ENCODE results near the gene PLVAP. TPM values are rescaled to one million over a fixed set of nuclear protein-coding genes. Genes with fewer than 3 reads are reported as not detected.

Gene PLVAP
- total RNA-seq, 1 donor from 2014 or later = 73.9 TPM

DNA sequence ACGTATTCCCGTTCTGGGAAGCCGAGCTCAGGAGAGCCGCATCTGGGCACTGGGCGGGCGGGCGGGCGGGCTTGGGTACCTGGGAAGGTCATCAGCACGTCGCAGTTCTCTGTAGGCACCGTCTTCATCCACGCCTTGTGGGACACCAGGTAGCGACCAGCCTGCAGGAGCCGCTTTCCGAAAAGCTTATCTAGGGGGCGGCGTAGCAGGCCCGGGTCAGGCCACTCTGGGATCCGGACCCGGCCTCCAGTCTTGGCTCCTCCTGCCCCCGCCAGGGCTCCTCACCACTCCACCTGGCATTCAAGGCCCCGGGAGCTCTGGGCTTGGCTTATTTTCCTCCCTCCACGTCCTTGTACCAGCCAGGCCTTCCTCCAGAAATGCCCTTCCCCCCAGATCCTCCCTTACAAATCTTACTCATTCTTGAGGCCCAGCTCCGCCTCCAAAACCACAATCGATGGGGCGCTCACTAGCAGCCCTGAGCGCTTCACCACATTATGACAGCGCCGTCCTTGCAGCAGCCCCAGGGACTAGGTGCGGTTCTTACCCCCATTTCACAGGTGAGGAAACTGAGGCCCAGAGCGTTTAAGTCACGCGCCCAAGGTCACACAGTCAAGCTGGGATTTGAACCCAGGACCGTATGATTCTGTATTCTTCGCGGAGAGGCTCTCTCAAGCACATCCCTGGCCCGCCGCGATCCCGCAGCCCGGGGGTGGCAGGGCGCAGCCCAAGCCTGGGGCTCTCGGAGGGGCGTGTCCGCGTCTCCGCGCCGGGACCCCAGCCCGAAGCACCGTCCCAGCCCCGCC, 43.3 kb downstream of the PLVAP start:
- DNase-seq = no peak

DNA sequence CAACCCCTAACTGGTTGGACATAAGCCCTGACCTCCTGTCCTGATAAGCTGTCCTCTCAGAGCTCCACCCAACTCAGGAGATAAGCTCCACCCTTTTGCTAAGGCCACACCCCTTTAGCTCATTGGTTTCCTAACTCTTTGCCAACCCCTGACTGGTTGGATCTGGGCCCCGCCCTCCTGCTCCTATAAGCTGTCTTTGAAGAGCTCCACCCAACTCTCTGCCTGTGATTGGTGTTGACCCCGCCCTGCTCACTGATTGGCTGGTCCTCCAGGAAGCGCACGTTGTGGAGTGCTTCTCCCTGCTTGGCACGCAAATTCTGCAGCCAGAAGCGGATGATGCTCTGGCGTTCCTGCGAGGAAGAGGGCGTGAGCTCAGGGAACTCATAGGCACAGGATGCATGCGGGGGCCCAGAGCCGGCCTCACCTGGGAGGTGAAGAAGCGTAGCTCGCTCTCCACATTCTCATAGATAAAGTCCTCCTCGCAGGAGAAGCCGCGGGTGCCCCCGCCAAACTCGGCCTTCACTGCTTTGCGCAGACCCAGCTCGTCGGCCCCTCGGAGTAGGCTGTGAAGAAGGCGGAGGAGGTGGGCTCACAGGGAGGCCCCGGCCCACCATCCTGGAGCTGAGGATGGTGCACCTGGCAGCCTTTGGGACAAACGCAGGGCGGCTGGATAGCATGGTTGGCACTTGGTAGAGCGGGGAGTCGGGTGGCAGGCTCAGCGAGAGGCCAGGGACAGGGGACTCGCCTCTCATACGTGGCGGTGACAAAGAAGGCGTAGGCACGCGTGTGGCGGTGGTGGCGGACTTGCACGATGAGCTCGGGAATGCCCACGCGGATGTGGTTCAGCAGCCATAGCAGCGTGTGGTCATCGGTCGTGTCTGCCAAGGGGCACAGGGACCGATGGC, 44.2 kb downstream of the PLVAP start:
- peak; percentile 50 for DNase-seq

DNA sequence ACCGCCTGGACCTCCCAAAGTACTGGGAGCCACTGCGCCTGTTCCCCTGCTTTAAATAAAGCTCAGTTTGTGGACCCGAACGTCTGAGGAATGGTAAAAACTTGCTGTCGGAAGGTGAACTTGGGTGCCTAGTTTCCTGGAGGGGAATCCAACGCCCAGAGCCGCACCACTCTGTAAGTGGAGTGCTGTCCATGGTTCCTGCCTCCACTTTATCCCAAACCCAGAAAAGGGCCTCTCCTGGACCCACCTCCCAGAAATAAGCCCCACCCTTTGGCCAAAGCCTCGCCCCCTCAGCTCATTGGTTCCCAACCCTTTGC, 44.8 kb downstream of the PLVAP start:
- DNase-seq = no peak

DNA sequence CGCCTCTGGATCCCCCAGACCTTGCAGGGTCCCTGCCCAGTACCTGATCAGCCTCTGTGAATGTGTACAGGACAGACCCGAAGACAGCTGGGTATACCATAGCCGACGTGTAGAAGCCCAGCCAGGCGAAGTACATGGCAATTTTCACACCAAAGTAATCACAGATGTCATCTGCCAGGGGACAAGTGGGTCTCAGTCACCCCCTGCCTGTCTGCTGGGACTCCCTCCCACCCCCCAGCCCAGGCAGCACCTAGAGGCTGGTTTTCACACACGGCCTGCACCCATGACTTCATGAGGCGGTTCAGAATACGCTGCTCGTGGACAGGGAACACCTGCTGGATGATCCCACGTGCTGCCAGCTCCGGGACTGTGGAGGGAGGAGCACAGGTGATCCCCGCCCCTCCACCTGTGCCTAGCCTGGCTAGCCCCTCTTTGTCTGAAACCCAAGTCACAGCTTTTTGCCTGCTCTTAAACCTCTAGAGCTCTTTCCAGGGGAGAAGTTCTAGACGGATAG, 46.0 kb downstream of the PLVAP start:
- DNase-seq = no peak

DNA sequence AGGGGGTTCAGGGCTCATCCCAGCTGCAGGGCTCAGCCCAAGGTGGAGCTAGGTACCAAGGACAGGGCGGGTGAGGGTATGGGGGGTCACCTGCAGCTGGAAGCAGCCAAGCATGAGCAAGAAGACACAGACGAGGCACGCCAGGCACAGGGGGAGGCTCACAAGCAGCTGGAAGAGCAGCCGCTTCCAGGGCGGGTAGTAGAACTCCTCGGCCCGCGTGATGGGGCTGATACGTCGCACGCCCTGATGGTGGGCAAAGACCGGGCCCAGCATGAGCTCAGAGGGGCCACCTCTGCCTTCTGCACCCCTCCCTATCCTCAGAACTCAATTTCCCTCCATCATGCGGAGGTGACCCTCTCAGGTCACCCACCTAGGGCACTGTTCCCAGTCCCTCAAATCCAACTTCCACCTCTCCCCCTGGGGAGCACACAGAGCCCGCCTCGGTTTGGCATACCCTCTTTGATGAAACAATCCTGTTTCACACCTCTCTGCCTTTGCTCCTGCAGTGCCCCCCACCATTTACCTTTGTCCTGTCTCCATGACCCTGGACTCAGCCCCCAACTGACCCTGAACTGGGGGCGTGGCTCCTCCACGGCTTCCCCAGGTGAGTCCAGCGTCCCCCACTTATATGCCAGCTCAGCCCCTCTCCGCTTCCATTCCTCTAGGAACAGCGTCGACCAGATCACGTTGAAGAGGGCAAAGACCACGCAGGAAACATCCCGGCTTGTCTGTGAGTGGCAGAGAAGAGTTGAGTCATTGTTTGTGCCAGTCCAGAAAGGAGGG, 46.7 kb downstream of the PLVAP start:
- no peak for DNase-seq

DNA sequence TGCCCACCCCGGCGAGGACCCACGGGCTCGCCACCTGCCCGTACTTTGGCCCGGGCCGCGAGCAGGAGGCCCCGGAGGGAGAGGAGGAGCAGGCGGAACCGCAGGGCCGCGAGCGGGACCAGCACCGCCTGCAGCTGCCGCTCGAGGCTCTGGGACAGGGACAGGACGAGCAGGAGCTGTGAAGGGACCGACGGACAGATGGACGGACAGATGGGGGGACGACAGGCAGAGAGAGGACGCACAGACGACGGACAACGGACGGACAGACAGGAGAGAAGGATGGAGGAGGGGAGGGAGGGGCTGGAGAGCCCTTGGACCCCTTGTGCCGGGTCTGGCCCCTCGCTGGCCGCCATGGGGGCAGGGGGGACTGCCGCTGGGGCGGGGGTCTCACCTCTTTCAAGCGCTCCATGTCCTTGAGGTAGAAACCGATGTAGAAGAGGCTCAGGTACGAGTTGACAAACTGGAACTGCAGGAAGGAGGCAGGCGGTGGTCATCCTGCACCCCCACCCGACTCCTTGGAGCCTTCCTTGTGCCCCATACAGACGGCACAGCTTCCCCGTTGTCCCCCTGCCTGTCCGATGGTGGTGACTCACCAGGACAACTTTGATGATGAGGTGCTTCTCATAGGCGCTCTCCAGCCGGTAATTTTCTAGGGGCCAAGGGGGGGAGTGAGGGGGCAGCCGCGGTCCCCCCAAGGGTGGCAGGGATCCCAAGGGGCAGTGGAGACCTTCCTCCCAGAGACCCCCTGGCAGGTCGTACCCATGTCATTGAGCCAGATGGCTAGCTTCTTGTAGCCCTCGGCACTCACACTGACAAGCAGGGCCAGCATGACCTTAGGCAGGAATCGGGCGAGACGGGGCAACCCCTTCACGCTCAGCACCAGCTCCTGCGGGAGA, 47.5 kb downstream of the PLVAP start:
- DNase-seq = no peak

DNA sequence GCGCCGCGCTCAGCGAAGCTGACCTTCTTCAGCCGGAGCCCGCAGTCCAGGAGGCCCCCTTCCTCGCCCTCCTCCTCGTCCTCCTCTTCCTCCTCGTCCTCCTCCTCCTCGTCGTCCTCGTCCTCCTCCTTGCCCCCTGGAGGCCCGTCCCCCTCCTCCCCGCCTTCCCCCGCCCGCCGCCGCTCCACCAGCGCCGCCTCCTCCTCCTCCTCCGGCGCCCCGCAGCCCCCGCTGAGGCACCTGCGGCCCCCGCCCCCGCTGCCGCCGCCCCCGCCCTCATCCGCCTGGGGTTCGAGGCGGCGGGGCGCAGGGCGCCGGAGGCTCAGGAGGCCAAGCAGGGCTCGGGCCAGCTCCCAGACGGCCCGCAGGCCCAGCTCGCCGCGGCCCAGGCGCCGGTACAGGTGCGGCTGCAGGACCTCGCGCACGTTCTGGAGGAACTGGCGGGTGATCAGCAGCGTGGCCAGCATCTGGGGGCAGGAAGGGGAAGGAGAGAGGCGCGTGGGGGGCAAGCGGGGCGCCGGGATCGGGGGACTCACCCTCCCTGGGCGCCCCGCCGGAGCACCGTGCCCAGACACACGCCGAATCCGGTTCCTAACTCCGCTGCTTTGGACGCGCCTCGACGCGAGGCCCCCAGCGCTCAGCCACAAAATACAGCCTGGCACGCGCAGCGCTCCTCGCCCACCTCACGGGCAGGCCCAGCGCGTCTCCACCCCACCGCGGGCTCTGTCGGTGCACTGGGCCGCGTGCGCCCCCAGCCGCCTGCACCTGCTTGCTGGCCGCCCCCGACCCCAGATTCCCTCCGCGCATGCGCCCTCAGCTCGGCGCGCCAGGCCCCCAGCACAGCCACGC, 48.4 kb downstream of the PLVAP start:
- no peak for DNase-seq

DNA sequence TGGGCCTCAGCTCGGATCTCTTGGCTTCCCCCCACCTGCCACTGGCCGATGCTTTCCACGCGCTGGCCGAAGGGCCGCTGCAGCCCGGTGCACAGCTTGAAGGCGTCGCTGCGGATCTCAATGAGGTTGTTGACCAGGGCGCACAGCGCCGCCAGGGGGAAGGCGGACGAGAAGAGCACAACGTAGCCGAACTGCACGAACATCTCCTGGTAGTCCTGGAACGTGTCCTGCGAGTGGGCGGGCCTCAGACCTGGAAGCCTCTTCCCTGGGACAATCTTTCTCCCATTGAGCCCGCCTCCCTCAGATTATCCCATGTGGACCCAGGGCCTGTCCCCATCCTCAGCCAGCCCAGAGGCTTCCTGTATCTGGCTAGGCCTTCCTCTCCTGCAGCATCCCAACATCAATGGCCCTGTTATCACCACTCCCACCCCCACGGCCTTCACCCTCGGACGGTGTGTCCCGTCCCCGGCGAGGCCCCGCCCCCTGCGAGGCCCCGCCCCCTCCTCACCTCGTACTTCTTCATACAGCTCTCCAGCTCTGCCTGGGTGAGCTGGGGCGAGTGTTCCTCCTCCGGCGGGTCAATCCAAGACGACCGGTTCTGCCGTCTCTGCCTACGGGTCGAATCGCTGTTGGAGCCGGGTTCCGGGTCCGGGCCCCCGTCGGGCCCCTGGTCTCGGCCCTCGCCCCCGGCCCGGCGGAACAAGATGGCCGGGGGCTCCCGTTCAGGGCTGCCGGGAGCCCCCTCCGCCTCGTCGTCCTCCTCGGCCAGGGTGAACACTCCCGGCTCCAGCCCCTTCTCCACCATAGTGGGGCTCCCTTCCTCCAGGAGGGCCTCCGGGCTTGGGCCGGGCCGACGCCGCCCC, 49.3 kb downstream of the PLVAP start:
- DNase-seq = no peak

DNA sequence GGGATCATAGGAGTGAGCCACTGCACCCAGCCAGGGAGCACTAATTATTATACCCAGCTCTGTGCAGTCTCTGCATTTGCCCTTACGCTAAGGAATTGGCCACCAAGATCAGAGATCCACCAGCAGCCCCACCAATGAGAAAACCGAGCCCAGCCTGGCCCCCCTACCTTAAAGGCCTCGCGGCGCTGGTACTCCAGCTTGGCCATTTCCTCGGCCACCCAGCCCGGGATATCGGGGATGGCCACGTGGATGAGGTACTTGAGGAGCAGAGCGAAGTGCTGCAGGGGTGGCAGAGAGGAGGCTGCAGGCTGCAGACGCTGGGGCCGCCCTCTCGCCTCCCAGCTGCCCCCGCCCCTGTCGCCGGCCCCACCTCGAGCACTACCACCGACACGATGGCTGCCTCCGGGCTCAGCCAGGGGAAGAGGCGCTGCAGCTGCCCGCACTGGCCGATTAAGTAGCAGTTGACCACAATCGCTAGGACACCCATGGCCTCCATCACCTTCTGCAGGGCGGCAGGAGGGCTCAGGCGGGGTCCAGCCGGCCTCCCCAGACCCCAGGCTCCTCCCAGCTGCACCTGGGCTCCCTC, 50.0 kb downstream of the PLVAP start:
- no peak for DNase-seq

DNA sequence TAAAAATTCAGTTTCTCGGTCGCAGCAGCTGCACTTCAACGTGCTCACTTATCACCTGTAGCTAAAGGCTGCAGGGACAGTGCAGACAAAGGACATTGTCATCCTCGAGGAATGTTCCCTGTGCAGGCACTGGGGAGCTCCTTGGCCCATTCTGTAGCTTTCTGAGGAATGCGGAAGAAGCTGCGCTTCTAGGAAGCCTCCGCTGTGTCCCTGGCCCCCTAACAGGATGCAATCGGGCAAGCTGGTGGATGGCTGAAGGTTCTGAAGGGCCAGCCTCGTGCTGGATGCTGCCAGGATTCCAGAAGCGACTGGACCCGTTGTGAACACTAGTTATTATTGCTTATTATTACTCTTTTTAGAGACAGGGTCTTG, 50.6 kb downstream of the PLVAP start:
- DNase-seq = no peak

DNA sequence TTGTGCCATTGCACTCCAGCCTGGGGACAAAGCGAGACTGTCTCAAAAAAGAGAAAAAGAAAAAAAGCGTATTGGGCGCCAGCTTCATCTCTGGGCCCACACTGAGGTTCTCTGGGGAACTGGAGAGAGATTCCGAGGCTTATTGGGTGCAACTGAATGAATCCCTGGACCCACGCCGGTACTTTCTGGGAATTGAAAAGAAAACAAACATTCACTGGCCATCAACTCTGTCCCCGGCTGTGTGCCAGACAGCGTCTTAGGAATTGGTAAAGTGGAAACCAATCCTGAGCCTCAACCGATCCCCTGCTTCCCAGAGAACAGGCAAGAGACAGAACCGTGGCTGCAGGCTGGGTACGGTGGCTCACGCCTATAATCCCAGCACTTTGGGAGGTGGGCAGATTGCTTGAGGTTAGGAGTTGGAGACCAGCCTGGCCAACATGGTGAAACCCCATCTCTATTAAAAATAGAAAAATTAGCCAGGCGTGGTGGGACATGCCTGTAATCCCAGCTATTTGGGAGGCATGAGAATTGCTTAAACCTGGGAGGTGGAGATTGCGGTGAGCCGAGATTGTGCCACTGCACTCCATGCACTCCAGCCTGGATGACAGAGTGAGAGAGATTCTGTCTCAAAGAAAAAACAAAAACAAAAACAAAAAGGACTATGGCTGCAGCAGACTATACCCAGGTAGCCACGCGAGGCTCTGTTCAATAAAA, 51.1 kb downstream of the PLVAP start:
- DNase-seq = no peak

DNA sequence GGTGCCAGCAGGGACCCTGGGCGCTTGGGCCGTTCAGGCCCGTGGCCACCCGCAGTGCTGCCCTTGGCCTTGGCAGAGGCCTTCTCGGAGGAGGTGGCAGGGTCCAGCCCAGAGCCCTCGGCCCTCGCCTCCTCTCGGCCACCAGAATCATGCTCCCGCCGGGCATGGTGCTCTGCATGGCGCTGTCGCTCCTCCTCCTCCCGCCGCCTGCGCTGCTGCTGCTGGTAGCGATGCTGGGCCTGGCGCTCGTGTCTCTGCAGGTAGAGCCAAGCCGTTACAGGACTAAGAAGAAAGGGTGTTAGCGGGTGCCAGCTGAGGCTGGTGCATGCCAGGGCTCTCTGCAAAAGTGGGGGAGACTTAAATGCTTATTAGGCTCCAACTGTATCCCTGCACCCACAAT, 52.0 kb downstream of the PLVAP start:
- DNase-seq = no peak

DNA sequence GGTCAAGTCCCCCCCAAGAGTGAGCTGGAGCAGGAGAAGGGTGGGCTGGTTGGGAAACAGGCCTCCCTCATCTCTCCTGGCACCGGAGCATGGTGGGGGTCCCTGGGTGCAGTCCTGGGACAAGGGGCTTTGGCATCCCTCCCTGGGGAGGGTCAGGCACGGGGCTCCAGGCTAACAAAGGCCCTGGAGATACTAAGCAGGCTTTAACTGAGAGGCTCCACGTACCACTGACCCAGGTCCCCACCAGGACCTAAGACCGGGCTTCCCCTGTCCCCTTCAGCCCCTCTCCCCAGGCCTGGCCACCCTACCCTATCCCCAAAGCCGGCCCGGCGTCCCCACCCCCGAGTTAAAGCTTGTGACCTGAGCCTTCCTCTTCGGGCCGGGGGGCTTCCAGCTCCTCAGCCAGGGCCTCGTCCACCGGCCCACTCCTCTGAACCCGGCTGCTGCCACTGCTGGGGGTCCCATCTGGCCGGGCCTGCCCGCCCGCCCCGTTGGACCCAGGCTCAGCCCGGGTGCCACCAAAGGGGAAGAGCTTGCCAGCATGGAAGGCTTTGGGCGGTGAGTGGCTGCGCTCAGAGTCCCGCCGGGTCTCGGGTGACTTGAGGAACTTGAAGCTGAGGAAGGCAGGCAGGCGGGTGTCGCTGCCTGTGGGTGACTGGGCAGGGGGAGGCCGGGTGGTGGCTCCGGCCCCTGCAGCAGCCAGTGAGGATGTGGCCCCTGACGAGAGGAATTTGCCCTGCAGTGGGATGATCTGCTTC, 52.6 kb downstream of the PLVAP start:
- DNase-seq = no peak

DNA sequence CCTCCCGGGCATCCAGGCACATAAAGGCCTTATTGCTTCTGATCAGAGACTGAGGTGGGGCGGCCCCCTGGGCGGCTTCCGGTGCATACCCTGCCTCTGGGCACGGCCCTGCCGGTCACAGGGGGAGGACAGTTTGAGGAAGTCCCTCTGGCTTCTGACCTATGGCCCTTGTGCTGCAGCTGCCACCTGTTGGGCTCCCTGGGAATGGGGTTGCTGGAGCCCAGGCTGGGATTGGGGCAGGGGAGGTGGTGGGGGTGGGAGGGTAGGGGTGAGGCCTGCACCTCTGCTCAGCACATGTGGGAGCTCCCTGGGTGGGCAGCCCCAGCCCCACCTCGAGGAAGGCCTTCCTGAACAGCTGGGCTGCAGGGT, 53.2 kb downstream of the PLVAP start:
- no peak for DNase-seq

DNA sequence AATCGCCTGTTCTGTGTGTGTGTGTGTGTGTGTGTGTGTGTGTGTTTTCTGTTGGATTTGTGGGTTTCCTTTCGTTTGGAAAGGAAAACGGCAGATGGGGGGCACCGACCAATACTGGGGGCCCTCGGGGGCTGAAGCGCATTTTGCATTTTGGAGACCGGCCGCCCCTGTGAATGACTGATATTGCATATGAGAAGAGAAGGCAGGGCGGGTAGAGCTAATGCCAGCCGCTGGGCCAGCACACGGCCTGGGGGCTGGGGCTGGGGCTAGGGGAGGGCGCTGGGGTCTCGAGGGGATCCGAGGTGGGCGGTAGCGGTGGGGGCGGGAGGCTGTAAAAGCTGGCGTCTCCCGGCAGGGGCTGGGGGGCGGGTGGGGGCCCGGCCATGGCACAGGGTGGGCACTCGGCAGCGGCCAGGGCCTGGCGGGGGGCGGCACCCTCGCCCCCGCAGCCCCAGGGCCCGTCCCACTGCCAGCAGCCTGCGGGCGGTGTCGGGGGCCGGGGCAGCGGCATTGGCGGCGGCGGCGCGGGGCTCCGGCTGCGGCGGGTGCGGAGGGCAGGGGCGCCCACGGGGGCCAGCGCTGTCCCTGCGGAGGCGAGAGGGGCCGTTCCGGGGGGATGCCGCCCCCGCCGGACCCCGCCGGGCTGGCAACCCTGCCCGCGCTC, 53.7 kb downstream of the PLVAP start:
- no peak for DNase-seq

DNA sequence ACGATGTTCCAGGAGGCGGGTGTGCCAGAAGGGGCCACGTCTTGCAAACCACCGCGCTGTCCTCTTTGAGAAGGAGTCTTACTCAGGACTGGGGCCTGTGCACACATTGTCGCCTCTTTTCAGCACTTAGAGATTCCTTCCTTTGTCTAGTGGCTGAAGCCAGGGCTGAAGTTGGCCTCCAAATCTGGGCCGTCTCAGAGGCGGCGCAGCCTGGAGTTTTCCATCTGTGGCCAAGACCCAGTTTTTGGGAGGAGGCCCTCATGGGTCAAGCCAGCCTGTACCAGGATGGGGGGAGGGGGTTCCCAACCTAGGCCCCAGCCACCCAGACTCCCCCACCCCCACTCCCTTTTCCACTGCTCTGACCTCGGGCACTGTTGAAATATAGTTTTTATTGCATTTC, 54.3 kb downstream of the PLVAP start:
- DNase-seq = no peak

DNA sequence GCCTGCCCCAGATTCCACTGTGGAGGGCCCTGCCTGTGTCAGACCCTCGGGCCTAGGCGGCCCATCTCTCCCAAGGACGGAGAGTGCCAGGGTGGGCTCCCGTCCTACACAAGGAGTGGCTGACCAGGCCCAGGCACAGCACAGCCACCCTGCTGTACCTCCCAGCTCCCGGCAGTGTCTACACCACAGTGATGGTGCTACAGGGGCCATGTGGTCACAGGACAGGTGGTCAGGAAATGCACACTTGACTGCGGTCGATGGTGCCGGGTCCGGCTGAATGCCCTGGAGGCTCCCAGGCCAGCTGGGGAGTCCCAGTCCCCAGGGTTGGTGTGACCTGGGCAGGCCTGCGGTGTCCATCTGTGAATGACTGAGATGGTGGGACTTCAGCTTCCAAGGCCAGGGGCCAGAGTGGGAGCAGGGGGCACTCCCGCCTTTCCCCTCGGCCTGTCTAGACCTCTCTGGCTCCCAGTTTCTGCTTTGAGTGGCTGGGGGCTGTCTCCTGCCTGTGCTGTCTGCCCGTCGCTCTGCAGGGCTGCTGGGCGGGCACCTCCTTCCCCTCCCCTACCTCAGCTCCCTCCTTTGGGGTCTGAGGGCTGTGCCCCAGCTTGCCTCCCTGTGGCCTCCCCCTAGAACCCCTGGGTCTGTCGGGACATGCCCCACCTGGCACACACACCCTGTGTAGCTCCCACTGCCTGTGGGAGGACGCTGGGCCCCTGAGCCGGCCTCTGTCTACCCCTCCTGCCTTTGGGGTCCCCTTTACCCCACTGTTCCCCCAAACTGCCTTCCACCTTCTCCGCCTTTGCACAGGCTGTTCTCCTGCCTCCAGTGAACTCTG, 55.3 kb downstream of the PLVAP start:
- no peak for DNase-seq

Data from dermis blood vessel endothelial cell (primary cell).